ENCODE measurements around the gene SLC39A10. TPM values are rescaled to one million over a fixed set of nuclear protein-coding genes. Genes with fewer than 3 reads are reported as not detected.
"Not testable (repeated sequence)": the region's sequence is repeated elsewhere in the genome, so short reads cannot be mapped to it uniquely, and the experiment has no call there.

SLC39A10 gene
- total and polyA plus RNA-seq, 4 donors, result 5.7 to 28.4 (median 18.2) TPM

DNA sequence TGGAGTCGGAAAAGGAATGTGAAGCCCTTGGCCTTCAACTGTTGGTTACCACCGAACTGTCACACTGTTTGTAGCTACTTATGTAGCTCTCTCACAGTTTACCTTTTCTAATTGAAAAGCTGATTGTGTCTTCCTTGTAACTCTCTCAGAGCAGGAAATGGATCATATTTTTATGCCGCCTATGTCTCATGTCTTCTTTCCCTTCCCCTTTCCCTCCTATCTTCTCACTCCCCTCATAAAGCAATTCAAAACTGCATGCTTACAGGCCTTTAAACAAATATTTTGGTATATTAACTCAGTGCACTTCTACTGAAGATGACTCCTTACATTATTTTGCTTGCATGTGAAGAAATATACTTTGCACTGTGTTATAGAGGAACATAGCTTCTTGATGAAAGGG, 6.0 kb downstream of the SLC39A10 start:
- Histone ChIP-seq H3K9ac (ENCODE audit: insufficient read depth in 1 of 2, low read length in 2 of 2) (no peak overlapping the region), H3K4me3 (no peak overlapping the region), H3K4me1 (ENCODE audit: control insufficient read depth in 5 of 5, insufficient read depth in 5 of 5, low read length in 5 of 5) (peaks cover 3 to 15% (median 6%) of the 10 kb centered on the region in 5 donors), H3K9me3 (ENCODE audit: control insufficient read depth in 4 of 4, insufficient read depth in 3 of 4, low read length in 3 of 4) (no peaks in the 10 kb centered on the region), H3K27ac (ENCODE audit: low read depth in 1 of 2, low read length in 1 of 2) (no peak overlapping the region), H3K27me3 (ENCODE audit: control insufficient read depth in 3 of 3, insufficient read depth in 3 of 3, low read length in 2 of 3) (no peaks in the 10 kb centered on the region), H3K36me3 (ENCODE audit: control insufficient read depth in 4 of 4, insufficient read depth in 4 of 4, low read length in 4 of 4) (no peaks in the 10 kb centered on the region)
- DNase-seq (no peak), ATAC-seq (ENCODE audit: insufficient read depth, low FRiP score) (no peak)
- WGBS, 2 donors, result 65 to 66% methylated on average over 3 of the region's 3 CpGs
- TF ChIP-seq, protein P1, sequence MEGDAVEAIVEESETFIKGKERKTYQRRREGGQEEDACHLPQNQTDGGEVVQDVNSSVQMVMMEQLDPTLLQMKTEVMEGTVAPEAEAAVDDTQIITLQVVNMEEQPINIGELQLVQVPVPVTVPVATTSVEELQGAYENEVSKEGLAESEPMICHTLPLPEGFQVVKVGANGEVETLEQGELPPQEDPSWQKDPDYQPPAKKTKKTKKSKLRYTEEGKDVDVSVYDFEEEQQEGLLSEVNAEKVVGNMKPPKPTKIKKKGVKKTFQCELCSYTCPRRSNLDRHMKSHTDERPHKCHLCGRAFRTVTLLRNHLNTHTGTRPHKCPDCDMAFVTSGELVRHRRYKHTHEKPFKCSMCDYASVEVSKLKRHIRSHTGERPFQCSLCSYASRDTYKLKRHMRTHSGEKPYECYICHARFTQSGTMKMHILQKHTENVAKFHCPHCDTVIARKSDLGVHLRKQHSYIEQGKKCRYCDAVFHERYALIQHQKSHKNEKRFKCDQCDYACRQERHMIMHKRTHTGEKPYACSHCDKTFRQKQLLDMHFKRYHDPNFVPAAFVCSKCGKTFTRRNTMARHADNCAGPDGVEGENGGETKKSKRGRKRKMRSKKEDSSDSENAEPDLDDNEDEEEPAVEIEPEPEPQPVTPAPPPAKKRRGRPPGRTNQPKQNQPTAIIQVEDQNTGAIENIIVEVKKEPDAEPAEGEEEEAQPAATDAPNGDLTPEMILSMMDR (IDR thresholded peaks at IDR 0.05; ENCODE audit: control extremely low read depth, extremely low read depth), result no peak

DNA sequence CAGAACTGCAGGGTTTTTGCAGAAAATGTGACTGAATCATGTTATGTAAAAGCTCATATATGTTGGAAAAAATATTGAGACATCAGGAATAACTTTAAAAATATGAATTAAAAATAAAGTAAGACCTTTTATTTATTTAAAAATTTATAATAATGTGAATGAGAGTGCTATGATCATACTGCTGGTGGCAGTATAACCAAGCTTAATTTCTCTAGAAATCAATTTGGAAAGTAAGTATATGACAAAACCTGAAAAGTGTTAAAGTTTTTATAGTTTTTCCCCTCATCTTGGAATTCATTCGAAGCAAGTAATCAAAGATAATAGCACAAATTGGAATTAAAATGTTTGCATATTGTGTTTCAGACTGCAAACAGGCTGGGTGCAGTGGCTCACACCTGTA, 7.5 kb downstream of the SLC39A10 start:
- Histone ChIP-seq H3K9me3 (ENCODE audit: control insufficient read depth in 4 of 4, insufficient read depth in 3 of 4, low read length in 3 of 4) (no peaks in the 10 kb centered on the region), H3K27ac (ENCODE audit: low read depth in 1 of 2, low read length in 1 of 2) (no peak overlapping the region), H3K9ac (ENCODE audit: insufficient read depth in 1 of 2, low read length in 2 of 2) (no peak overlapping the region), H3K4me1 (ENCODE audit: control insufficient read depth in 5 of 5, insufficient read depth in 5 of 5, low read length in 5 of 5) (peaks cover 0 to 6% (median 3%) of the 10 kb centered on the region in 5 donors), H3K27me3 (ENCODE audit: control insufficient read depth in 3 of 3, insufficient read depth in 3 of 3, low read length in 2 of 3) (no peaks in the 10 kb centered on the region), H3K4me3 (no peak overlapping the region), H3K36me3 (ENCODE audit: control insufficient read depth in 4 of 4, insufficient read depth in 4 of 4, low read length in 4 of 4) (no peaks in the 10 kb centered on the region)
- DNase-seq (peak in 2 of 3 donors; percentile 25 to 34), ATAC-seq (ENCODE audit: insufficient read depth, low FRiP score) (no peak)
- TF ChIP-seq, protein P1 (IDR thresholded peaks at IDR 0.05; ENCODE audit: control extremely low read depth, extremely low read depth), result no peak
- WGBS, 2 donors, result 89 to 93% methylated on average over 1 of the region's 1 CpG

DNA sequence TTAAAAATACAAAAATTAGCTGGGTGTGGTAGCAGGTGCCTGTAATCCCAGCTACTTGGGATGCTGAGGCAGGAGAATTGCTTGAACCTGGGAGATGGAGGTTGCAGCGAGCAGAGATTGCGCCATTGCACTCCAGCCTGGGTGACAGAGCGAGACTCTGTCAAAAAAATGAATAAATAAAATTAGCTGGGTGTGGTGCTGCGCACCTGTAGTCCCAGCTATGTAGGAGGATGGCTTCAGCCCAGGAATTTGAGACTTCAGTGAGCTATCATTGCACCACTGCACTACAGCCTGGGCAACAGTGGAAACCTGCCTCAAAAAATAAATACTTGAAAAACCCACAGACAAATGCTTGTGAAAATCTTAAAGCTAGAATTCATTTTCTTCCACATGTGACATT, 8.1 kb downstream of the SLC39A10 start:
- DNase-seq; H3K4me3 ChIP-seq; H3K9ac ChIP-seq (ENCODE audit: insufficient read depth in 1 of 2, low read length in 2 of 2); H3K36me3 ChIP-seq (ENCODE audit: control insufficient read depth in 4 of 4, insufficient read depth in 4 of 4, low read length in 4 of 4); H3K27ac ChIP-seq (ENCODE audit: low read depth in 1 of 2, low read length in 1 of 2); H3K9me3 ChIP-seq (ENCODE audit: control insufficient read depth in 4 of 4, insufficient read depth in 3 of 4, low read length in 3 of 4); H3K4me1 ChIP-seq (ENCODE audit: control insufficient read depth in 5 of 5, insufficient read depth in 5 of 5, low read length in 5 of 5); H3K27me3 ChIP-seq (ENCODE audit: control insufficient read depth in 3 of 3, insufficient read depth in 3 of 3, low read length in 2 of 3): not testable (repeated sequence)
- peak; percentile 37 for ATAC-seq (ENCODE audit: insufficient read depth, low FRiP score)
- 78 to 81% methylated on average over 4 of the region's 4 CpGs for WGBS, 2 donors

DNA sequence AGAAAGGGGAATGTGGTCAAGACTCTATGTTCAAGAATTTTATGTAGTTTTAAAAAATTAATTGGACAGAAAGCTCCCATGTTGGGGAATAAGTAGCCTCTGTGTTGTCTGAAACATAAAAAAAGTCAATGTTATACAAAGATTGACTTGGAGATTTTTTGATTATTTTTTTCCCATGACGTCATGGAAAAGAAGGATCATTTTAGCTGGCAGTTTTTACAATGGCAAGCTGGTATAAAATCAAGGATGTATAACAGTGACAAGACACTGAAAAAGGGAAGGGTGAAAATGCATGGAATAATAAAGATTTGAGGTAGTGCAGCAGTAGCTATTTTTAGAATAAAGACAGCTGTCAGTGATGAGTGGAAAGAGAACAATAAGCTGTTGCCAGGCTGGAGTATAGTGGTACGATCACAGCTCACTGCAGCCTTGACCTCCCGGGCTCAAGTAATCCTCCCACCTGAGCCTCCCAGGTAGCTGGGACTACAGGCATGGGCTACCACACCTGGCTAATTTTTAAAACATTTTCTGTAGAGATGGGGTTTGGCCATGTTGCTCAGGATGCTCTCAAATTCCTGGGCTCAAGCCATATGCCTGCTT, 9.2 kb downstream of the SLC39A10 start:
- no peaks in the 10 kb centered on the region for H3K27me3 ChIP-seq (ENCODE audit: control insufficient read depth in 3 of 3, insufficient read depth in 3 of 3, low read length in 2 of 3)
- peaks cover 0 to 6% (median 3%) of the 10 kb centered on the region in 5 donors for H3K4me1 ChIP-seq (ENCODE audit: control insufficient read depth in 5 of 5, insufficient read depth in 5 of 5, low read length in 5 of 5)
- no peak overlapping the region for H3K9ac ChIP-seq (ENCODE audit: insufficient read depth in 1 of 2, low read length in 2 of 2)
- WGBS, 2 donors, result 77 to 80% methylated on average over 3 of the region's 3 CpGs
- peak in 1 of 3 donors; percentile 20 for DNase-seq
- peaks cover 0 to 2% (median 0%) of the 10 kb centered on the region in 4 donors for H3K36me3 ChIP-seq (ENCODE audit: control insufficient read depth in 4 of 4, insufficient read depth in 4 of 4, low read length in 4 of 4)
- ATAC-seq (ENCODE audit: insufficient read depth, low FRiP score), result no peak
- TF ChIP-seq, protein P1 (IDR thresholded peaks at IDR 0.05; ENCODE audit: control extremely low read depth, extremely low read depth), result no peak
- no peaks in the 10 kb centered on the region for H3K9me3 ChIP-seq (ENCODE audit: control insufficient read depth in 4 of 4, insufficient read depth in 3 of 4, low read length in 3 of 4)
- H3K27ac ChIP-seq (ENCODE audit: low read depth in 1 of 2, low read length in 1 of 2), result no peak overlapping the region
- H3K4me3 ChIP-seq, result no peak overlapping the region
